Mesenchymal stem cell (in vitro differentiated cells and primary cell): ENCODE measurements around the gene MYOCD.
A peak's percentile ranks its signal among the peaks of the same experiment; 100 is the strongest.

Source experiments
- DNase-seq: peaks from one replicate; pipeline ENCODE4 v3.0.0-alpha.2; 2013
- H2AFZ ChIP-seq: one replicate; pipeline ENCODE4 v1.6.1; 2013; ENCODE audit warnings: low read depth, mild to moderate bottlenecking, control low read depth, inconsistent platforms, low read length, moderate library complexity
- H2AK5ac ChIP-seq: 2 replicates; pipeline ENCODE4 v1.6.1; 2013; ENCODE audit warnings: low read length, moderate library complexity, mild to moderate bottlenecking, inconsistent platforms; ENCODE audit not compliant: severe bottlenecking
- H2BK120ac ChIP-seq: one replicate; pipeline ENCODE4 v1.6.1; 2013; ENCODE audit warnings: low read depth, mild to moderate bottlenecking, inconsistent platforms, low read length, moderate library complexity
- H2BK12ac ChIP-seq, 2 experiments: one replicate each; pipeline ENCODE4 v1.6.1; 2013; ENCODE audit warnings: inconsistent platforms in 2 of 2, low read length in 2 of 2, mild to moderate bottlenecking in 2 of 2, moderate library complexity in 2 of 2, control low read depth in 1 of 2
- H2BK15ac ChIP-seq: one replicate; pipeline ENCODE4 v1.6.1; 2013; ENCODE audit warnings: mild to moderate bottlenecking, low read depth, inconsistent platforms; ENCODE audit not compliant: poor library complexity, severe bottlenecking
- H2BK5ac ChIP-seq: 2 replicates; pipeline ENCODE4 v1.6.1; 2013; ENCODE audit warnings: low read depth, mild to moderate bottlenecking, low read length, control low read depth, inconsistent platforms; ENCODE audit not compliant: poor library complexity, severe bottlenecking
- H3K14ac ChIP-seq, 2 experiments: one replicate each; pipeline ENCODE4 v1.6.1; 2013; ENCODE audit warnings: inconsistent platforms in 2 of 2, low read length in 2 of 2, control low read depth in 1 of 2, mild to moderate bottlenecking in 1 of 2, moderate library complexity in 1 of 2
- H3K18ac ChIP-seq, 2 experiments: one replicate each; pipeline ENCODE4 v1.6.1; 2013; ENCODE audit warnings: inconsistent platforms in 2 of 2, low read length in 2 of 2, control low read depth in 1 of 2, low read depth in 1 of 2, mild to moderate bottlenecking in 1 of 2
- H3K23ac ChIP-seq, 2 experiments: one replicate each; pipeline ENCODE4 v1.6.1; 2013; ENCODE audit warnings: inconsistent platforms in 2 of 2, low read length in 2 of 2, mild to moderate bottlenecking in 2 of 2, moderate library complexity in 2 of 2, control low read depth in 1 of 2
- H3K27ac ChIP-seq: 2 replicates; pipeline ENCODE4 v1.5.1; 2013; ENCODE audit warnings: mild to moderate bottlenecking, moderate library complexity, low read length, control low read depth, inconsistent platforms; ENCODE audit not compliant: poor library complexity, severe bottlenecking
- H3K27me3 ChIP-seq, 2 experiments: 2 replicates each; pipeline versions ENCODE4 v1.6.1 to v1.7.0; 2013; ENCODE audit warnings: low read length in 2 of 2, mild to moderate bottlenecking in 2 of 2, moderate library complexity in 2 of 2, control low read depth in 1 of 2, inconsistent platforms in 1 of 2; ENCODE audit not compliant: control insufficient read depth in 1 of 2, insufficient read depth in 1 of 2
- H3K36me3 ChIP-seq, 2 experiments: 2 replicates each; pipeline versions ENCODE4 v1.6.1 to v1.7.0; 2013; ENCODE audit warnings: low read length in 2 of 2, control low read depth in 1 of 2, inconsistent platforms in 1 of 2, low read depth in 1 of 2, mild to moderate bottlenecking in 1 of 2; ENCODE audit not compliant: insufficient read depth in 2 of 2, control insufficient read depth in 1 of 2
- H3K4ac ChIP-seq, 2 experiments: one replicate each; pipeline ENCODE4 v1.6.1; 2013; ENCODE audit warnings: inconsistent platforms in 2 of 2, low read length in 2 of 2, mild to moderate bottlenecking in 2 of 2, moderate library complexity in 2 of 2, control low read depth in 1 of 2, low read depth in 1 of 2
- H3K4me1 ChIP-seq: 2 replicates; pipeline ENCODE4 v1.6.1; 2013; ENCODE audit warnings: low read depth, low read length, control low read depth; ENCODE audit not compliant: control insufficient read depth, insufficient read depth
- H3K4me2 ChIP-seq: 2 replicates; pipeline ENCODE4 v1.6.1; 2013; ENCODE audit warnings: low read length, mild to moderate bottlenecking, inconsistent platforms; ENCODE audit not compliant: poor library complexity, severe bottlenecking
- H3K4me3 ChIP-seq, 2 experiments: 2 replicates each; pipeline versions ENCODE4 v1.5.1 to v1.7.0; 2013; ENCODE audit warnings: low read length in 2 of 2, mild to moderate bottlenecking in 2 of 2, control low read depth in 1 of 2, low read depth in 1 of 2; ENCODE audit not compliant: insufficient read depth in 1 of 2
- H3K79me1 ChIP-seq: replicated peaks from 2 replicates; pipeline ENCODE4 v1.6.1; 2013; ENCODE audit warnings: mild to moderate bottlenecking, control low read depth, low read length, inconsistent platforms; ENCODE audit not compliant: poor library complexity, severe bottlenecking
- H3K9ac ChIP-seq: 2 replicates; pipeline ENCODE4 v1.7.0; 2013; ENCODE audit warnings: mild to moderate bottlenecking, low read length, moderate library complexity
- H3K9me3 ChIP-seq: 2 replicates; pipeline ENCODE4 v1.7.0; 2013; ENCODE audit warnings: mild to moderate bottlenecking, low read length; ENCODE audit not compliant: control insufficient read depth
- H4K8ac ChIP-seq: one replicate; pipeline ENCODE4 v1.6.1; 2013; ENCODE audit warnings: inconsistent platforms, mild to moderate bottlenecking, low read length, moderate library complexity
- H4K91ac ChIP-seq: one replicate; pipeline ENCODE4 v1.6.1; 2013; ENCODE audit warnings: mild to moderate bottlenecking, low read length, inconsistent platforms
- WGBS: methylation state at CpG from one replicate; pipeline ENCODE4 v1.1.7; 2013; ENCODE audit warnings: mixed read lengths; 5-methylcytosine and 5-hydroxymethylcytosine counted together

Gene MYOCD

GRCh38 chr17:12648498-12648897 is 17.2 kb upstream of the MYOCD start:
- Histone ChIP-seq H2BK15ac (no peak overlapping the region), H3K4me1 (peaks cover 3% of the 10 kb centered on the region), H2BK5ac (no peak overlapping the region), H3K23ac (no peak overlapping the region), H3K79me1 (no peaks in the 10 kb centered on the region), H4K8ac (no peak overlapping the region), H3K27ac (no peak overlapping the region), H3K27me3 (peaks cover 0 to 35% of the 10 kb centered on the region in 2 experiments), H2BK120ac (no peak overlapping the region), H3K4me2 (no peak overlapping the region), H3K4me3 (no peak overlapping the region), H3K9me3 (no peaks in the 10 kb centered on the region), H2AFZ (no peak overlapping the region), H3K4ac (no peak overlapping the region), H2BK12ac (no peak overlapping the region), H3K36me3 (no peaks in the 10 kb centered on the region), H4K91ac (no peak overlapping the region), H3K18ac (no peak overlapping the region), H3K9ac (no peak overlapping the region), H3K14ac (no peak overlapping the region), H2AK5ac (no peak overlapping the region)
- WGBS: no CpG with 5 or more reads among the region's 3 CpGs
- no peak for DNase-seq

- no peaks in the 10 kb centered on the region for H3K79me1 ChIP-seq
- no peak overlapping the region for H2AK5ac ChIP-seq
- H3K4me1 ChIP-seq: no peaks in the 10 kb centered on the region
- H3K36me3 ChIP-seq: no peaks in the 10 kb centered on the region
- no peak overlapping the region for H3K4me3 ChIP-seq
- H4K8ac ChIP-seq: no peak overlapping the region
- no peak overlapping the region for H3K9ac ChIP-seq
- H3K27me3 ChIP-seq: peaks cover 0 to 25% of the 10 kb centered on the region in 2 experiments
- H3K23ac ChIP-seq: no peak overlapping the region
- H3K4ac ChIP-seq: no peak overlapping the region
- no peak overlapping the region for H3K4me2 ChIP-seq
- H2BK15ac ChIP-seq: no peak overlapping the region
- no peak overlapping the region for H3K27ac ChIP-seq
- H3K9me3 ChIP-seq: no peaks in the 10 kb centered on the region
- H3K14ac ChIP-seq: no peak overlapping the region
- H2AFZ ChIP-seq: no peak overlapping the region
- H2BK12ac ChIP-seq: no peak overlapping the region
- no peak overlapping the region for H3K18ac ChIP-seq
- 100% methylated on average over 3 of the region's 4 CpGs for WGBS
- H4K91ac ChIP-seq: no peak overlapping the region
- H2BK120ac ChIP-seq: no peak overlapping the region
- no peak for DNase-seq
- H2BK5ac ChIP-seq: no peak overlapping the region
Measured at GRCh38 chr17:12655936-12656335, 9.8 kb upstream of the MYOCD start.

- no peak overlapping the region for H3K18ac ChIP-seq
- no peaks in the 10 kb centered on the region for H3K4me1 ChIP-seq
- no peak overlapping the region for H2BK15ac ChIP-seq
- no peak overlapping the region for H2BK5ac ChIP-seq
- no peak overlapping the region for H2BK120ac ChIP-seq
- H3K36me3 ChIP-seq: no peaks in the 10 kb centered on the region
- no peak overlapping the region for H3K9ac ChIP-seq
- H3K27me3 ChIP-seq: peaks cover 0 to 25% of the 10 kb centered on the region in 2 experiments
- no peak overlapping the region for H2AK5ac ChIP-seq
- no peak overlapping the region for H3K27ac ChIP-seq
- H4K8ac ChIP-seq: no peak overlapping the region
- no peak overlapping the region for H2BK12ac ChIP-seq
- no peak overlapping the region for H3K4me3 ChIP-seq
- no peaks in the 10 kb centered on the region for H3K79me1 ChIP-seq
- H3K4me2 ChIP-seq: no peak overlapping the region
- no peak overlapping the region for H3K4ac ChIP-seq
- DNase-seq: no peak
- H3K9me3 ChIP-seq: no peaks in the 10 kb centered on the region
- H4K91ac ChIP-seq: no peak overlapping the region
- H3K14ac ChIP-seq: no peak overlapping the region
- no peak overlapping the region for H3K23ac ChIP-seq
- no peak overlapping the region for H2AFZ ChIP-seq
- 83% methylated on average over 1 of the region's 2 CpGs for WGBS
Measured at GRCh38 chr17:12656354-12656753, 9.3 kb upstream of the MYOCD start.

- H3K23ac ChIP-seq: no peak overlapping the region
- no peaks in the 10 kb centered on the region for H3K36me3 ChIP-seq
- H3K4me3 ChIP-seq: no peak overlapping the region
- no peak overlapping the region for H4K91ac ChIP-seq
- no peak overlapping the region for H3K18ac ChIP-seq
- peak; percentile 54 for DNase-seq
- no CpG with 5 or more reads among the region's 1 CpG for WGBS
- no peak overlapping the region for H2BK12ac ChIP-seq
- no peak overlapping the region for H4K8ac ChIP-seq
- no peak overlapping the region for H3K27ac ChIP-seq
- H3K4me2 ChIP-seq: no peak overlapping the region
- H2AFZ ChIP-seq: no peak overlapping the region
- H3K4me1 ChIP-seq: peaks cover under 1% of the 10 kb centered on the region
- no peak overlapping the region for H3K4ac ChIP-seq
- no peak overlapping the region for H2BK15ac ChIP-seq
- no peak overlapping the region for H2BK5ac ChIP-seq
- no peaks in the 10 kb centered on the region for H3K79me1 ChIP-seq
- no peak overlapping the region for H2AK5ac ChIP-seq
- H3K27me3 ChIP-seq: peaks cover 0 to 47% of the 10 kb centered on the region in 2 experiments
- no peak overlapping the region for H3K14ac ChIP-seq
- no peaks in the 10 kb centered on the region for H3K9me3 ChIP-seq
- no peak overlapping the region for H2BK120ac ChIP-seq
- no peak overlapping the region for H3K9ac ChIP-seq
Measured at GRCh38 chr17:12659500-12659899, 6.2 kb upstream of the MYOCD start.
